Sigmoid colon (tissue), 4 donors: ENCODE results near the gene PREX1.

Experiments used
- CTCF ChIP-seq, 4 experiments: fragments of 450-650 bp in 3 of 4; fragments of 200-600 bp in 1 of 4; IDR thresholded peaks; one replicate each; pipeline ENCODE4 v1.5.1; 2016 to 2019; ENCODE audit warnings: antibody characterized with exemption in 4 of 4, mild to moderate bottlenecking in 3 of 4, moderate library complexity in 2 of 4
- POLR2A ChIP-seq, 2 donors: fragments of 450-650 bp; IDR thresholded peaks; one replicate each; pipeline ENCODE4 v1.6.1; 2016; ENCODE audit warnings: antibody characterized with exemption in 2 of 2, mild to moderate bottlenecking in 2 of 2, moderate library complexity in 2 of 2
- POLR2AphosphoS5 ChIP-seq, 4 donors: sonication (generic); formaldehyde crosslinking; IDR thresholded peaks; one replicate each; pipeline ENCODE4 v1.6.1; 2017; ENCODE audit warnings: antibody characterized with exemption in 4 of 4

GRCh38 chr20:48855046-48855445 lies 27.2 kb upstream of the PREX1 start:
- TF ChIP-seq POLR2A (IDR thresholded peaks at IDR 0.05) (no peak), CTCF (IDR thresholded peaks at IDR 0.05) (no peak), POLR2AphosphoS5 (IDR thresholded peaks at IDR 0.05) (no peak)
